ENCODE data around the gene ARHGAP24. TPM values are rescaled to one million over a fixed set of nuclear protein-coding genes. Genes with fewer than 3 reads are reported as not detected.

The ARHGAP24 gene
- total and polyA plus RNA-seq, 2 donors (not counting 1 experiment from before 2014, with no cell fraction given) = 15.9 to 40.5 TPM

DNA sequence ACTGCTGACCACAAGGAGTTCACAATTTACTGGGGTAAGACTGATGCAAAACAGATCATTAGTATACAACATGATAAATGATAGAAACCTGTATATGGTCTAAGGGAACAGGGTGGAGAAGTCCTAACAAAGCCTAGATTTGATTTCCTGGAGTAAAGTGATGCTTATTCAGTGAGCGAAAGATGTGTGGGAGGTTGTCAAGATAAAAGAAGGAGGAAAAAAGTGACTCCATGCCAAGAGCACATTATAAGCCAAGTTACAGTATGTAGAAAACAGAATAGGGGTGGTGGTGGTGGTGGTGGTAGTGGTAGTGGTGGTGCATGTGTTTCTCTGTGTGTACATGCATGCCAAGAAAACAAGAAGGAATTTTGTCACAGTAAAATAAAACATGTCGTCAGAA lies 559.7 kb downstream of the ARHGAP24 start:
- TF ChIP-seq, protein P1, sequence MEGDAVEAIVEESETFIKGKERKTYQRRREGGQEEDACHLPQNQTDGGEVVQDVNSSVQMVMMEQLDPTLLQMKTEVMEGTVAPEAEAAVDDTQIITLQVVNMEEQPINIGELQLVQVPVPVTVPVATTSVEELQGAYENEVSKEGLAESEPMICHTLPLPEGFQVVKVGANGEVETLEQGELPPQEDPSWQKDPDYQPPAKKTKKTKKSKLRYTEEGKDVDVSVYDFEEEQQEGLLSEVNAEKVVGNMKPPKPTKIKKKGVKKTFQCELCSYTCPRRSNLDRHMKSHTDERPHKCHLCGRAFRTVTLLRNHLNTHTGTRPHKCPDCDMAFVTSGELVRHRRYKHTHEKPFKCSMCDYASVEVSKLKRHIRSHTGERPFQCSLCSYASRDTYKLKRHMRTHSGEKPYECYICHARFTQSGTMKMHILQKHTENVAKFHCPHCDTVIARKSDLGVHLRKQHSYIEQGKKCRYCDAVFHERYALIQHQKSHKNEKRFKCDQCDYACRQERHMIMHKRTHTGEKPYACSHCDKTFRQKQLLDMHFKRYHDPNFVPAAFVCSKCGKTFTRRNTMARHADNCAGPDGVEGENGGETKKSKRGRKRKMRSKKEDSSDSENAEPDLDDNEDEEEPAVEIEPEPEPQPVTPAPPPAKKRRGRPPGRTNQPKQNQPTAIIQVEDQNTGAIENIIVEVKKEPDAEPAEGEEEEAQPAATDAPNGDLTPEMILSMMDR (conservative IDR thresholded peaks at IDR 0.05 in 1 of 2, IDR thresholded peaks at IDR 0.05 in 1 of 2; ENCODE audit: low read depth in 1 of 2, low read length in 2 of 2) = no peak
- TF ChIP-seq EZH2 (IDR thresholded peaks at IDR 0.05; ENCODE audit: low read length, missing control alignments) = no peak
- H3K27ac ChIP-seq (ENCODE audit: insufficient read depth, low read length) = no peak overlapping the region
- no peaks in the 10 kb centered on the region for H3K36me3 ChIP-seq (ENCODE audit: control insufficient read depth, insufficient read depth, low read length)
- H3K4me2 ChIP-seq (ENCODE audit: extremely low read depth, insufficient read depth, low read length) = no peak overlapping the region
- H3K27me3 ChIP-seq (ENCODE audit: control insufficient read depth, insufficient read depth, low read length) = no peaks in the 10 kb centered on the region
- H4K20me1 ChIP-seq (ENCODE audit: control insufficient read depth, extremely low read depth, insufficient read depth, low read length) = no peaks in the 10 kb centered on the region
- no peaks in the 10 kb centered on the region for H3K9me3 ChIP-seq (ENCODE audit: control insufficient read depth, insufficient read depth, low read depth, low read length)
- peaks cover 3% of the 10 kb centered on the region for H3K4me1 ChIP-seq (ENCODE audit: control insufficient read depth, extremely low read depth, insufficient read depth, low read length)
- no peaks in the 10 kb centered on the region for H3K79me2 ChIP-seq (ENCODE audit: control insufficient read depth, insufficient read depth, low read length)
- no peak overlapping the region for H3K9ac ChIP-seq (ENCODE audit: insufficient read depth, low read length)
- H2AFZ ChIP-seq (ENCODE audit: low read length) = no peak overlapping the region
- peak in 1 of 2 donors; percentile 65 for DNase-seq (ENCODE audit: low read depth in 2 of 2)
- H3K4me3 ChIP-seq (replicated peaks in 1 of 4; ENCODE audit: control extremely low read depth in 1 of 4, insufficient read depth in 1 of 4, low read depth in 3 of 4, low read length in 4 of 4) = no peak overlapping the region

DNA sequence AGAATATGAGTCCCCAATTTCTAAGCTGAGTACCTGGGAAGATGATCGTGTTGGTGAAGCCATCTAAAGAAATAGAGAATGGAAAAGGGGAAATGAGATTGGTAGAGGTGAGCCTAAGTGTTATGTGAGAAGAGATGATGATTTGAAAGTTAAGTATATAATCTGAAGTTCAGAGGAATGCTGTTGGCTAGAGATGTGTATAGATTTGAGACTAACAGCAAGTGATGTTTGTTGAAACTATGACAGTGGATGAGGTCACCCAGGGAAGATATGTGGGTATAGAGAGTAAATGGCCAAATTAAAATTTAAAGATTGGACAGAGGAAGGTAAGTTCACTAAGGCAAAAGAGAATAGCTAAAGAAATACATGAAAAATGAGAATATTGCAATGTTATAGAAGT lies 560.7 kb downstream of the ARHGAP24 start:
- no peak overlapping the region for H3K27ac ChIP-seq (ENCODE audit: insufficient read depth, low read length)
- no peaks in the 10 kb centered on the region for H3K79me2 ChIP-seq (ENCODE audit: control insufficient read depth, insufficient read depth, low read length)
- H3K9ac ChIP-seq (ENCODE audit: insufficient read depth, low read length) = no peak overlapping the region
- peak in 1 of 2 donors; percentile 40 for DNase-seq (ENCODE audit: low read depth in 2 of 2)
- no peak overlapping the region for H2AFZ ChIP-seq (ENCODE audit: low read length)
- no peaks in the 10 kb centered on the region for H3K27me3 ChIP-seq (ENCODE audit: control insufficient read depth, insufficient read depth, low read length)
- H3K9me3 ChIP-seq (ENCODE audit: control insufficient read depth, insufficient read depth, low read depth, low read length) = no peaks in the 10 kb centered on the region
- no peak overlapping the region for H3K4me2 ChIP-seq (ENCODE audit: extremely low read depth, insufficient read depth, low read length)
- peaks cover 3% of the 10 kb centered on the region for H3K4me1 ChIP-seq (ENCODE audit: control insufficient read depth, extremely low read depth, insufficient read depth, low read length)
- no peaks in the 10 kb centered on the region for H4K20me1 ChIP-seq (ENCODE audit: control insufficient read depth, extremely low read depth, insufficient read depth, low read length)
- no peak overlapping the region for H3K4me3 ChIP-seq (replicated peaks in 1 of 4; ENCODE audit: control extremely low read depth in 1 of 4, insufficient read depth in 1 of 4, low read depth in 3 of 4, low read length in 4 of 4)
- no peaks in the 10 kb centered on the region for H3K36me3 ChIP-seq (ENCODE audit: control insufficient read depth, insufficient read depth, low read length)
- no peak for TF ChIP-seq EZH2 (IDR thresholded peaks at IDR 0.05; ENCODE audit: low read length, missing control alignments)
- TF ChIP-seq, protein P1 (conservative IDR thresholded peaks at IDR 0.05 in 1 of 2, IDR thresholded peaks at IDR 0.05 in 1 of 2; ENCODE audit: low read depth in 1 of 2, low read length in 2 of 2) = no peak

DNA sequence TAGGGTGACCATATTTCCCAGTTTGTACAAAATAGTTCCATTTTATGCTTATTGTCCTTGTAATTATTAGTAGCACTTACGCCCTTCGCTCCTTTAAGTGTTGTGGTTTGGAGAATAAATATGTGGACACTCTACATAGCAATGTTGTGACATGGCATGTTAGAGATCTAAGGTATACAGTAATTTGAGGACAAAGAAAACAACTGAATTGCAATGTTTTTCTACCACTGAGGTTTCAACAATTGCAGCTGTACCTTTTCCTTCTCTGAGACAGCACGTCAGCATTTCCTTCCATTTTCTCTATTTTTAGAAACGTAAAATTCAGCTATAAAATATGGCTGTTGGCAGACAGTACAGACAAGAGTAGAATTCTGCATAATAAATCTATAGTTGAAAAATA lies 561.8 kb downstream of the ARHGAP24 start:
- Histone ChIP-seq H3K79me2 (ENCODE audit: control insufficient read depth, insufficient read depth, low read length) (no peaks in the 10 kb centered on the region), H2AFZ (ENCODE audit: low read length) (no peak overlapping the region), H3K4me2 (ENCODE audit: extremely low read depth, insufficient read depth, low read length) (no peak overlapping the region), H3K27me3 (ENCODE audit: control insufficient read depth, insufficient read depth, low read length) (no peaks in the 10 kb centered on the region), H3K9me3 (ENCODE audit: control insufficient read depth, insufficient read depth, low read depth, low read length) (no peaks in the 10 kb centered on the region), H3K9ac (ENCODE audit: insufficient read depth, low read length) (no peak overlapping the region), H3K36me3 (ENCODE audit: control insufficient read depth, insufficient read depth, low read length) (no peaks in the 10 kb centered on the region), H3K4me1 (ENCODE audit: control insufficient read depth, extremely low read depth, insufficient read depth, low read length) (peaks cover 3% of the 10 kb centered on the region), H3K27ac (ENCODE audit: insufficient read depth, low read length) (no peak overlapping the region), H3K4me3 (replicated peaks in 1 of 4; ENCODE audit: control extremely low read depth in 1 of 4, insufficient read depth in 1 of 4, low read depth in 3 of 4, low read length in 4 of 4) (no peak overlapping the region), H4K20me1 (ENCODE audit: control insufficient read depth, extremely low read depth, insufficient read depth, low read length) (no peaks in the 10 kb centered on the region)
- TF ChIP-seq, protein P1 (conservative IDR thresholded peaks at IDR 0.05 in 1 of 2, IDR thresholded peaks at IDR 0.05 in 1 of 2; ENCODE audit: low read depth in 1 of 2, low read length in 2 of 2) = no peak
- no peak for TF ChIP-seq EZH2 (IDR thresholded peaks at IDR 0.05; ENCODE audit: low read length, missing control alignments)
- DNase-seq (ENCODE audit: low read depth in 2 of 2) = peak; percentile 51 to 83
